HG03457 (cell line): ENCODE measurements around the gene GDPD2.

Experiments
- ATAC-seq: cut with Tn5 transposase; IDR thresholded peaks from one replicate; pipeline ENCODE4 v1.9.1; 2021; ENCODE audit warnings: moderate number of reproducible peaks; ENCODE audit not compliant: unreplicated experiment

Gene GDPD2

GRCh38 chrX:70470850-70471289 lies 47.8 kb downstream of the GDPD2 start:
- ATAC-seq: peak; percentile 76

DNA sequence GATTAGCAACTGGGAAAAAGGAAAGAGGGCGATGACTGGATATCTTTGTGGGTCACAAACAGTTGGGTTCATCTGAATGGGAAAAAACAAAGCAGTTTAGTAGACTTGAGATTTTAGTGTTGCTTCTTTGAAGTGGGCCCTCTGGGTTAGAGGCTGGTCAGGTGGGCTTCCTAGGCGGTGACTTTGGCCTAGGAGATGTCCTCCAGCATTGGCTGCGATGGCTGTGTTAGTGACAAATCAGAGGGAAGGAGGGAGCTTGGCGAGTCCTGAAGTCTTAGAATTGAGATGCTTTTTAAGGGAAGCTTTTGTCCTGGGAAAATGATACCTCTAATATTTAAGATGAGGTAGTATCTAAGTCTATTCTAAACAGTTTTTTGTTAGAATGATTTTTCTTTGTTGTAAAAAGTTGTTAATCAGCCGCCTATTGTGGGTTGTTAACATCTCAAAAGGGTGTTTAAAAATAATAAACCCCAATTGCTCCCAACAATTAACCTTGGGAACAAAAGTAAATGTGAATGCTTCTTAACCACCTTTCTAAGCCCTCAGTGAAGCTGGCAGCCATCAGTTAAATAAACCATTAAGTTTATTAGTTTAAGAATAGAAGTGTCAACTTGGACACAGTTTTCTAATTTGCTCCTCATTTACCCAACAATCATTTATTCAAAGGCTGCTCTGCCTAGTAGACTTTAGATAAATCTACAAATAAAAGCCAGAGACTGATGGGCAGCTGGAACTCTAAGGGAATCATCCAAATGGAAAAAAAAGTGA lies 53.2 kb downstream of the GDPD2 start:
- no peak for ATAC-seq

DNA sequence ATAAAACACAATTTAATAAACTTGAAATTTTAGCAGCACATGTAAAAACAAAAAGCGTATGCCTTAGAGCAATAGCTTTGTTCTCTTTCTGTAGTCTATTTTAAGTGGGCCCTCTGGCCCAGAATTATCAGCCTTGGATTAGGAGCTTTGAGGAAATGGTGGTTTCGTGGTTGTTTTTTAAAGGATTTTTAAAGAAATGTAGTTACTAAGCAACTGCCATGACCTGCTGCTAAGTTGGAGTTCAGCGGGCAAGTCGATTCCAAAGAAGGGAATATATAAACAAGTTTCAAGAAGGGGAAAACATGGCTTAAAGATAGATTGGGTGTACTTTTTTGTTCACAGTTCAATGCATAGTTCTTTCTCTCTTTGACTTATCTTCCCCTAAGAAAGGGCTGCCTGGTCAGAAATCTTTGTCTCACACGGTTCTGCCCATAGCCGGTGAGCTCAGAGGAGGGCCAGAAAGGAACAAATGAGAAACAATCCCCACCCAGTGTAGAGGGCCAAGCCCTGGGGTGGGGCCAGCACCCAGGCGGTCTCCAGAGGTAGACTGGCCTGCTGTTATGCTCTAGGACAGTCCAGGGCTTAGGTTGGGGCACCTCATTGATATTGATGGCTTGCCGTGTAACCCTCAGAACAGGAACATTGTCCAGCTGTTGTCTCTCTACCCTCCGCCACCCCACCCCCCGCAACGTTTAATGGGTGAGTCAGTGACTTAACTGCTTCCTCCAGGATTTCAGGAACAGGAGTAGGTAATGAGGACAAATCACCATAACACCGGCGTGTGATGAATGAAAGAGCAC lies 54.0 kb downstream of the GDPD2 start:
- ATAC-seq: no peak

GRCh38 chrX:70477734-70478075 lies 54.6 kb downstream of the GDPD2 start:
- ATAC-seq: no peak

DNA sequence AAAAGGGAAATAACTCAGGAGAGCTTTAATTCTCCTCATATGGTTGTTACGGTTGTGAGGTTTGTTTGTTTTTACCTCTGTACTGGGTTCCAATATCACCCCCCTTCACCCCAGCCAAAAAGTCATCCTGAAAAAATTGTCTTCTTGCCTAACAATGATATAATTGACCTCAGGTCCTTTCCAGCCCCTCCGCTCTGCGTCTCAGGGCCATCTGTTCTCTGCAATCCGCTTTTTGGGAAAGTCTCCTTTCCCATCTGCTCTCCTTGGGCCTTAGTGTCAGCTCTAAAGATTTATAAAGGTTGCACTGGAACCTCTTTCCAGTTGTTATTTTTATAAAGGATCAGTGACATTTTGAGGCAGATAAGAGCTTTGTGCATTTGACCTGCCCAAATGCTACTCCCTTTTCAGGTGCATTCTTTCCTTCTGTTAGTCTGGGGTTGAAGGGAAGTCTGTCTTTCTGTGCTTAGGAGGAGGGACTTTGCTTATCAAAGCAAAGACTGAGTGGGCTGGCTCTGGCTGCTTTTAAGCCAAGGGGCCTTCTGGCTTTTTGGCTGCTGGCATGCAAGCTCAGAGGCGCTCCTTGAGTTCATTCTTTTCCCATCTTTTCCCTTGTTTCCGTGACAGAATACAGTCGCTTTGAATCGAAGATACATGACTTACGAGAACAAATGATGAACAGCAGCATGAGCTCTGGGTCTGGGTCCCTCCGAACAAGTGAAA lies 55.6 kb downstream of the GDPD2 start:
- ATAC-seq: no peak

GRCh38 chrX:70479247-70479921 lies 56.3 kb downstream of the GDPD2 start:
- no peak for ATAC-seq

GRCh38 chrX:70479922-70480659 lies 57.0 kb downstream of the GDPD2 start:
- no peak for ATAC-seq

- ATAC-seq: no peak
These were observed 57.5 kb downstream of the GDPD2 start for GRCh38 chrX:70480660-70481018.

- ATAC-seq: no peak
These were observed 58.6 kb downstream of the GDPD2 start for GRCh38 chrX:70481471-70482270.

GRCh38 chrX:70482300-70482699 lies 59.2 kb downstream of the GDPD2 start:
- no peak for ATAC-seq
